CD4-positive, alpha-beta T cell treated with Interleukin-17A for 1 hour (primary cell): ENCODE results near the gene CPA1.

Experiments used
- DNase-seq: peaks from one replicate; pipeline ENCODE4 v3.0.0-alpha.2; 2020

CPA1 gene

DNA sequence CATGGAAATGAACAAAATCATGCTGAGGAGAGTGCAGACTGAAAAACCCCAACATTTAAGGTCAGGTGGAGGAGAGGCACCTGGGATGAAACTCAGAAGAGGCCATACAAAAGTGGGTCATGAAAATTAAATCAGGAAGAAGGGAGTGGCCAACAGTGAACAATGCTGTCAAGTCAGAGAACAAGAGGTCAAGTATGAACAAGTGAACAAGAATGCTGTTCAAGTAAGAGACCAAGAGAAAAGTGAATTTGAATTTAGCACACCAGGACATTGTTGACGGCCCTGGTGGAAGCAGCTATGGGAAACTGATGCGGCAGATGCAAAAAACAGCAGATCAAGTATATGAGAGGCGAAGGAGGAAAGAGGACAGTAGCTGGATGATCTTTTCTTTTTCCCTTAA, 52.6 kb downstream of the CPA1 start:
- DNase-seq, result no peak

GRCh38 chr7:130433301-130433700, 53.0 kb downstream of the CPA1 start:
- no peak for DNase-seq

GRCh38 chr7:130435311-130435854, 55.1 kb downstream of the CPA1 start:
- DNase-seq, result no peak

GRCh38 chr7:130436253-130436652, 56.0 kb downstream of the CPA1 start:
- DNase-seq, result no peak
